Thoracic aorta (tissue), 2 donors: ENCODE data around the gene SUSD6. TPM values are rescaled to one million over a fixed set of nuclear protein-coding genes. Genes with fewer than 3 reads are reported as not detected.
A peak's percentile ranks its signal among the peaks of the same experiment; 100 is the strongest.

Experiments used
- ATAC-seq: fragments of 150-250 bp; one replicate; pipeline ENCODE4 v1.8.0; 2017; ENCODE audit warnings: low read depth; ENCODE audit not compliant: insufficient number of reproducible peaks, low FRiP score
- DNase-seq: peaks from one replicate; pipeline ENCODE4 v3.0.0-alpha.2; 2020; ENCODE audit warnings: low spot score
- H3K27ac ChIP-seq, 2 donors: fragments of 200-600 bp; sonication (generic); 1 replicate in 1 of 2; 2 replicates in 1 of 2; pipeline ENCODE4 v1.5.1; 2016; ENCODE audit warnings: mild to moderate bottlenecking in 2 of 2, moderate library complexity in 2 of 2
- H3K27me3 ChIP-seq: fragments of 200-600 bp; sonication (generic); replicated peaks from 2 replicates; pipeline ENCODE4 v1.6.0; 2016; ENCODE audit warnings: mild to moderate bottlenecking; ENCODE audit not compliant: insufficient read depth
- H3K36me3 ChIP-seq: fragments of 200-600 bp; sonication (generic); one replicate; pipeline ENCODE4 v1.5.1; 2016
- H3K4me1 ChIP-seq, 2 donors: fragments of 200-600 bp; sonication (generic); 1 replicate in 1 of 2; 2 replicates in 1 of 2; pipeline versions ENCODE4 v1.5.1 to v1.6.0; 2016; ENCODE audit warnings: low read depth in 2 of 2, mild to moderate bottlenecking in 1 of 2; ENCODE audit not compliant: control insufficient read depth in 1 of 2
- H3K4me3 ChIP-seq: fragments of 200-600 bp; sonication (generic); 2 replicates; pipeline ENCODE4 v1.5.1; 2016; ENCODE audit warnings: mild to moderate bottlenecking
- H3K9me3 ChIP-seq: fragments of 200-600 bp; sonication (generic); 2 replicates; pipeline ENCODE4 v1.5.1; 2016
- total RNA-seq, 2 donors: library from RNA; depleted of rRNA; stranded (reverse); fragments of >200 nt; gene quantifications; one replicate each; pipeline versions ENCODE4 v1.1.0 to v1.2.3, GENCODE V29; 2016
- TF ChIP-seq, protein P1 (sequence below): fragments of 200-600 bp; sonication (generic); IDR thresholded peaks from one replicate; pipeline ENCODE4 v1.5.1; 2019; ENCODE audit warnings: antibody characterized with exemption

SUSD6 gene
- total RNA-seq, 2 donors from 2014 or later, result 51.7 to 80.1 TPM

GRCh38 chr14:69658664-69659261, 47.4 kb downstream of the SUSD6 start:
- H3K9me3 ChIP-seq, result no peaks in the 10 kb centered on the region
- no peak for ATAC-seq
- H3K36me3 ChIP-seq, result no peaks in the 10 kb centered on the region
- H3K4me1 ChIP-seq, result peaks cover 39 to 70% of the 10 kb centered on the region in 2 donors
- TF ChIP-seq, protein P1, sequence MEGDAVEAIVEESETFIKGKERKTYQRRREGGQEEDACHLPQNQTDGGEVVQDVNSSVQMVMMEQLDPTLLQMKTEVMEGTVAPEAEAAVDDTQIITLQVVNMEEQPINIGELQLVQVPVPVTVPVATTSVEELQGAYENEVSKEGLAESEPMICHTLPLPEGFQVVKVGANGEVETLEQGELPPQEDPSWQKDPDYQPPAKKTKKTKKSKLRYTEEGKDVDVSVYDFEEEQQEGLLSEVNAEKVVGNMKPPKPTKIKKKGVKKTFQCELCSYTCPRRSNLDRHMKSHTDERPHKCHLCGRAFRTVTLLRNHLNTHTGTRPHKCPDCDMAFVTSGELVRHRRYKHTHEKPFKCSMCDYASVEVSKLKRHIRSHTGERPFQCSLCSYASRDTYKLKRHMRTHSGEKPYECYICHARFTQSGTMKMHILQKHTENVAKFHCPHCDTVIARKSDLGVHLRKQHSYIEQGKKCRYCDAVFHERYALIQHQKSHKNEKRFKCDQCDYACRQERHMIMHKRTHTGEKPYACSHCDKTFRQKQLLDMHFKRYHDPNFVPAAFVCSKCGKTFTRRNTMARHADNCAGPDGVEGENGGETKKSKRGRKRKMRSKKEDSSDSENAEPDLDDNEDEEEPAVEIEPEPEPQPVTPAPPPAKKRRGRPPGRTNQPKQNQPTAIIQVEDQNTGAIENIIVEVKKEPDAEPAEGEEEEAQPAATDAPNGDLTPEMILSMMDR, result no peak
- DNase-seq, result no peak
- peak overlapping the region in 1 of 2 donors; percentile 25 for H3K27ac ChIP-seq
- no peak overlapping the region for H3K4me3 ChIP-seq
- no peaks in the 10 kb centered on the region for H3K27me3 ChIP-seq

DNA sequence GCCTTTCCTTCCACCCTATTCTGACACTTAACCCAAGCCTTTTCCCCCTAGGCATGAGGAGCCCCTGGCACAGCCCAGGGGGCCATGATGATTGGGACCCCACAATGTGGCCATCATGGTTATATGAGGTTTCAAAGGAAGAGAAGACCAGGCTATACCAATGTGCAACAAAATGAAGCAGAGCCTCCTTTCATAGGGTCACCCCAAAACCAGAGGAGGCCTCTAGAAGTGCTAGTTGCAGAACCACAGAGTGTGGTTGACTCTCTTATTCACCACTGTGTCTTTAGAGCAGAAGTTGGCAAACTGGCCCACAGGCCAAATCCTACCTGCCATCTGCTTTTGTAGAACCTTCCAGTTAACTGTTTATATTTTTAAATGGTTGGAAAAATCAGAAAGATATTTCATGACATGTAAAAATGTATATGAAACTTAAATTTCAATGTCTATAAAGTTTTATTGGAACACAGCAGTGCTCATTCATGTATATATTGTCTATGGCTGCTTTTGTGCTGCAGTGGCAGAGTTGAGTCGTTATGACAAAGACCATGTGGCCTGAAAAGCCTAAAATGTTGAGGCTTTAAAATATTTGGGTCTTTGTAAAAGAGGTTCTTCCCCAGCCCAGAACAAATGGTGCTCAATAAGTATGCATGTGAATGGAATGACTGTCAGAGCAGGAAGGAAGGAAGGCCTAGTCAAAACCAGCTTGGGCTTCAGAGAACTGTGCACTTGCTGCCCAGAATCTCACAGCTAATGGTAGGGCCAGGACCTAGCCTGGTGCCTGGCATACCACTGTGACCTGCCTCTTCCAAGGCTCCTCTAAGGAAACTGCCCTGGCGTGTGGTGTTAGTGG, 49.2 kb downstream of the SUSD6 start:
- TF ChIP-seq, protein P1, result no peak
- Histone ChIP-seq H3K27ac (peak overlapping the region; percentile 6 to 82), H3K9me3 (no peaks in the 10 kb centered on the region), H3K27me3 (no peaks in the 10 kb centered on the region), H3K4me3 (no peak overlapping the region), H3K36me3 (no peaks in the 10 kb centered on the region), H3K4me1 (peaks cover 51 to 80% of the 10 kb centered on the region in 2 donors)
- ATAC-seq, result no peak
- DNase-seq, result no peak

GRCh38 chr14:69661194-69661537, 49.8 kb downstream of the SUSD6 start:
- TF ChIP-seq, protein P1, result no peak
- Histone ChIP-seq H3K4me3 (no peak overlapping the region), H3K36me3 (no peaks in the 10 kb centered on the region), H3K9me3 (no peaks in the 10 kb centered on the region), H3K27me3 (no peaks in the 10 kb centered on the region), H3K27ac (peak overlapping the region in 1 of 2 donors; percentile 82), H3K4me1 (peaks cover 57 to 86% of the 10 kb centered on the region in 2 donors)
- no peak for ATAC-seq
- no peak for DNase-seq

DNA sequence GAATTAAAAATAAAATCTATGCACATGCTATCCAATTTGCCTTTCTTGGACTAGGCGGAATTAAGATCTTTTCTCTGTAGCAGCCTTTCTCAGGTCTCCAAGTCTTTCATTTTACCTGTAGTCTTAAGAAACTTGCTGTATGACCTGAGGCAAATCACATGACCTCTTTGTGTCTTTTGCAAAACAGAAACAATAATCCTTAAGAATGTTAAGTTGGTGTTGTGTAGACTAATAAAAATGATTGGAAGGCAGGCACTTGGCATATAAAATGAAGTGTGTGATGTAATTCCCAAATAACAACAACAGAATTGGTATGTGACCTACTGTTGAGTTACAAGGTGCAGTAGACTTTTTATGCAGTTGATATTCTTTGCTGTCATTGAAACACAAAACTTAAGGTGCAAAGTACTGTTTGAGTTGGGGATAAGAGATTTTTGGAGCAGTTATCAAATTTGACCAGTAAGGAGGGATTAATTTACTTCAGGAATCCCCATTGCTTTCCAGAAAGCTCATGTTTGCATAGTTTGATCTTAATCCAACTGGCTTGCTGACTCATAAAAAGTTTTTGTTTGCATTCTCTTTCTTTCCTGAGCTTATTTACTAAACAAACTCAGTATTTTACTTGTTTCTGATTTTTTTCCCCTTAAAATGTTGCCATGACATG, 51.4 kb downstream of the SUSD6 start:
- Histone ChIP-seq H3K36me3 (no peaks in the 10 kb centered on the region), H3K9me3 (no peaks in the 10 kb centered on the region), H3K4me3 (peak overlapping the region; percentile 23), H3K27me3 (no peaks in the 10 kb centered on the region), H3K4me1 (peaks cover 64 to 94% of the 10 kb centered on the region in 2 donors), H3K27ac (peak overlapping the region; percentile 9 to 82)
- DNase-seq (no peak), ATAC-seq (no peak)
- TF ChIP-seq, protein P1, result no peak

DNA sequence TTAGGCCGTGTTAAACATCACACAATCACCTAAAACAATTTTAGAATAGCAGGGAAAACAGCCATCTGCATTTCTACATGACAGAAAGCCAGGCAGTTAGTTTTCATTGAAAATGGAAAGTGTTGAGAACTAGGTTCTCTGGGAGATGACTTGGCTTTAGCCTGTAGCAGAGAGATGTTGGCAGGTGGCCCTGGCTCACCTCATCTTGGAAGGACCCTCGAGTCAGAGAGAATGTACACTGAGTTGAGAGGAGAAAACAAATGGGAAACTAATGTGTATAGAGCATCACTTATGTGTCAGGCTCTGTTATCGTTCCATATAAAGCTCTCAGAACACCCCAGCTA, 51.9 kb downstream of the SUSD6 start:
- H3K36me3 ChIP-seq, result no peaks in the 10 kb centered on the region
- H3K4me1 ChIP-seq, result peaks cover 63 to 94% of the 10 kb centered on the region in 2 donors
- no peaks in the 10 kb centered on the region for H3K27me3 ChIP-seq
- H3K27ac ChIP-seq, result peak overlapping the region; percentile 9 to 82
- peak overlapping the region; percentile 23 for H3K4me3 ChIP-seq
- ATAC-seq, result no peak
- H3K9me3 ChIP-seq, result no peaks in the 10 kb centered on the region
- no peak for DNase-seq
- TF ChIP-seq, protein P1, result no peak
